ENCODE results near the gene MXD1. TPM values are rescaled to one million over a fixed set of nuclear protein-coding genes. Genes with fewer than 3 reads are reported as not detected.

Gene MXD1
- total RNA-seq, 1 experiment from 2014 or later: 3.7 TPM

- no peak overlapping the region for H4K8ac ChIP-seq (replicated peaks; ENCODE audit: insufficient read length, low read depth, low read length)
- no peak overlapping the region for H2AFZ ChIP-seq (ENCODE audit: low read length)
- H3T11ph ChIP-seq (ENCODE audit: low read length): no peak overlapping the region
- no peaks in the 10 kb centered on the region for H3K9me3 ChIP-seq (ENCODE audit: control insufficient read depth, low read depth, low read length)
- H2BK5ac ChIP-seq (ENCODE audit: insufficient read length, low read length): no peak overlapping the region
- no peak overlapping the region for H2BK20ac ChIP-seq (ENCODE audit: low read depth, low read length, poor library complexity, severe bottlenecking)
- no peak overlapping the region for H3K27ac Mint-ChIP-seq
- no peak overlapping the region for H4K5ac ChIP-seq (ENCODE audit: insufficient read length, low read depth, low read length)
- H3K4me2 ChIP-seq (ENCODE audit: insufficient read depth, insufficient read length, low read length): no peak overlapping the region
- no peak for TF ChIP-seq CTCF (conservative IDR thresholded peaks at IDR 0.05)
- no peak overlapping the region for H3K23ac ChIP-seq (ENCODE audit: insufficient read length, low read depth, low read length)
- DNase-seq: no peak
- H3K4me3 Mint-ChIP-seq: no peak overlapping the region
- H3K79me2 ChIP-seq (ENCODE audit: insufficient read depth, low read length): no peaks in the 10 kb centered on the region
- no peak overlapping the region for H4K91ac ChIP-seq (ENCODE audit: insufficient read length, low read depth, low read length)
- H3K23me2 ChIP-seq (ENCODE audit: insufficient read length, low read depth, low read length, poor library complexity, severe bottlenecking): no peaks in the 10 kb centered on the region
- no peak overlapping the region for H2BK15ac ChIP-seq (ENCODE audit: low read depth, low read length)
- no peaks in the 10 kb centered on the region for H3K4me1 ChIP-seq (ENCODE audit: insufficient read depth, low read length)
- H3K79me1 ChIP-seq (ENCODE audit: insufficient read depth, low read depth, low read length, poor library complexity, severe bottlenecking): no peaks in the 10 kb centered on the region
- no peaks in the 10 kb centered on the region for H3K36me3 Mint-ChIP-seq (ENCODE audit: insufficient read depth in 1 of 3, low read depth in 3 of 3)
- H3K4me1 Mint-ChIP-seq: peaks cover 0 to 6% of the 10 kb centered on the region in 2 experiments; a peak in 3 of 4 replicates
- no peaks in the 10 kb centered on the region; the same call in 1 of the 2 replicates for H3K27me3 ChIP-seq (ENCODE audit: insufficient read depth, low read length)
- H3K18ac ChIP-seq (ENCODE audit: insufficient read length, low read depth, low read length): no peak overlapping the region
- no peak overlapping the region for H3K14ac ChIP-seq (ENCODE audit: insufficient read depth, low read length)
- H2BK12ac ChIP-seq (ENCODE audit: insufficient read length, low read depth, low read length): no peak overlapping the region
- H2BK120ac ChIP-seq (ENCODE audit: low read depth, low read length, poor library complexity, severe bottlenecking): no peak overlapping the region
- H3K27me3 Mint-ChIP-seq (ENCODE audit: low read depth): no peaks in the 10 kb centered on the region; the same call in none of the 2 replicates
- H3K56ac ChIP-seq (ENCODE audit: insufficient read length, low read depth, low read length): no peak overlapping the region
- H3K9ac ChIP-seq (ENCODE audit: extremely low read depth, insufficient read length, low read length): no peak overlapping the region
- H2AK5ac ChIP-seq (ENCODE audit: insufficient read length, low read length): no peak overlapping the region
- no peak overlapping the region for H3K4ac ChIP-seq (ENCODE audit: low read depth, low read length)
- H4K20me1 ChIP-seq (ENCODE audit: control insufficient read depth, insufficient read depth, insufficient read length): no peaks in the 10 kb centered on the region
- H3K9me3 Mint-ChIP-seq: peaks cover 0 to 2% of the 10 kb centered on the region in 2 experiments; a peak in 2 of 5 replicates
- no peak overlapping the region for H3K27ac ChIP-seq (ENCODE audit: insufficient read length, low read depth, low read length)
Measured at GRCh38 chr2:69889302-69889701, 25.6 kb upstream of the MXD1 start.

Data from H9 (cell line).